Left lung (tissue), 10 donors: ENCODE results near the gene SORCS1. TPM values are rescaled to one million over a fixed set of nuclear protein-coding genes. Genes with fewer than 3 reads are reported as not detected.

Source experiments
- ATAC-seq: fragments of 200-7000 bp; cut with Tn5 transposase; one replicate; pipeline ENCODE4 v1.9.1; 2020; ENCODE audit warnings: moderate library complexity
- DNase-seq, 4 donors: peaks; one replicate each; pipeline ENCODE4 v3.0.0-alpha.2; 2013 to 2020
- H3K27ac ChIP-seq, 2 donors: fragments of 200-600 bp; sonication (generic) in 1 of 2; one replicate each; pipeline versions ENCODE4 v1.5.0 to v1.8.0; 2020 to 2021
- H3K27me3 ChIP-seq, 2 donors: fragments of 200-600 bp; sonication (generic) in 1 of 2; one replicate each; pipeline versions ENCODE4 v1.5.0 to v1.8.0; 2020 to 2021
- H3K36me3 ChIP-seq, 2 donors: fragments of 200-600 bp; sonication (generic) in 1 of 2; one replicate each; pipeline versions ENCODE4 v1.5.0 to v1.8.0; 2020 to 2021
- H3K4me1 ChIP-seq, 2 donors: fragments of 200-600 bp; one replicate each; pipeline ENCODE4 v1.8.0; 2021
- H3K4me3 ChIP-seq, 2 donors: fragments of 200-600 bp; sonication (generic) in 1 of 2; one replicate each; pipeline versions ENCODE4 v1.5.0 to v1.8.0; 2020 to 2021; ENCODE audit warnings: mild to moderate bottlenecking in 1 of 2
- H3K9me3 ChIP-seq, 2 donors: fragments of 200-600 bp; sonication (generic) in 1 of 2; one replicate each; pipeline versions ENCODE4 v1.5.0 to v1.8.0; 2020 to 2021
- CTCF ChIP-seq, 2 donors: fragments of 200-600 bp; sonication (generic) in 1 of 2; IDR thresholded peaks; one replicate each; pipeline versions ENCODE4 v1.5.0 to v1.8.0; 2021; ENCODE audit warnings: antibody characterized with exemption in 2 of 2
- intact Hi-C, 2 donors: fragments of 100-400 bp; cut with DNase I; formaldehyde crosslinking; loops; one replicate each; pipeline versions ENCODE4 v1.11.2 to v1.14.2; 2022
- polyA plus RNA-seq, 6 donors: library from polyadenylated mRNA; unstranded; fragments of 120-200 nt; gene quantifications; one replicate each; pipeline ENCODE4 v1.2.1, GENCODE V29; 2013; ENCODE audit not compliant: insufficient read length in 6 of 6
- total RNA-seq, 2 donors: library from RNA; stranded (reverse); fragmentation: NEBNext Ultra II Directional; extraction: Animal tissue kit (Norgen Biotek cat#: 25700); gene quantifications; one replicate each; pipeline ENCODE4 v1.2.1, GENCODE V29; 2021
- donor health status: DM: no; HTN: yes; CAD: no.
- donor health status: DM: no; HTN: no; CAD: no.

The SORCS1 gene
- total and polyA plus RNA-seq, 8 donors = 0.03 to 0.72 (median 0.21) TPM

- Histone ChIP-seq H3K9me3 (no peaks in the 10 kb centered on the region), H3K36me3 (no peaks in the 10 kb centered on the region), H3K4me3 (no peak overlapping the region), H3K27ac (no peak overlapping the region), H3K27me3 (no peaks in the 10 kb centered on the region), H3K4me1 (no peaks in the 10 kb centered on the region)
- intact Hi-C loops = no loop called here
- TF ChIP-seq CTCF (IDR thresholded peaks at IDR 0.05) = no peak
- ATAC-seq (no peak), DNase-seq (no peak)
Observed at GRCh38 chr10:107010531-107010930, 154.0 kb downstream of the SORCS1 start.

GRCh38 chr10:107004362-107004761, 160.1 kb downstream of the SORCS1 start:
- Histone ChIP-seq H3K36me3 (no peaks in the 10 kb centered on the region), H3K9me3 (no peaks in the 10 kb centered on the region), H3K4me1 (no peaks in the 10 kb centered on the region), H3K4me3 (no peak overlapping the region), H3K27me3 (no peaks in the 10 kb centered on the region), H3K27ac (no peak overlapping the region)
- ATAC-seq (no peak), DNase-seq (no peak)
- TF ChIP-seq CTCF (IDR thresholded peaks at IDR 0.05) = no peak
- intact Hi-C loops = no loop called here

DNA sequence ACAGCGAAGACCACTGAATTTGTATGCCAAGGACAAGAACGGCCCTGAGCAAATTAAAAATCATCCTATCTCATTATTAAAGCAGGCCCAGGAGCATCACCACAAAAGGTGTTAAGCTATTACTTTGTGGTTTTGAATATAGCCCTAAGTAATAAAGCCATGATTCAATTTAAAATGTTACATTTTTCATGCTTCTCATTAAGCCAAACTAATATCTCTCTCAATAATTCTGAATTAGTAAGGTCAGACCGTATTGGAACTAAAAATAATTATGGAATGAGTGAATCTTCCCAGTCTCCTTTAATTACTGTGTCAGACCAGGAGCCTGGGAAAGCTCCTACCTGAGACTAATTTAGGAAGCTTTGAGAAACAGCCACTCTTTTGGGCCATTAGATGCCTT, 162.4 kb downstream of the SORCS1 start:
- H3K27ac ChIP-seq = no peak overlapping the region
- TF ChIP-seq CTCF (IDR thresholded peaks at IDR 0.05) = no peak
- H3K27me3 ChIP-seq = no peaks in the 10 kb centered on the region
- no peaks in the 10 kb centered on the region for H3K9me3 ChIP-seq
- no peak for ATAC-seq
- H3K4me1 ChIP-seq = no peaks in the 10 kb centered on the region
- H3K36me3 ChIP-seq = no peaks in the 10 kb centered on the region
- intact Hi-C loops = no loop called here
- DNase-seq = no peak
- H3K4me3 ChIP-seq = no peak overlapping the region

DNA sequence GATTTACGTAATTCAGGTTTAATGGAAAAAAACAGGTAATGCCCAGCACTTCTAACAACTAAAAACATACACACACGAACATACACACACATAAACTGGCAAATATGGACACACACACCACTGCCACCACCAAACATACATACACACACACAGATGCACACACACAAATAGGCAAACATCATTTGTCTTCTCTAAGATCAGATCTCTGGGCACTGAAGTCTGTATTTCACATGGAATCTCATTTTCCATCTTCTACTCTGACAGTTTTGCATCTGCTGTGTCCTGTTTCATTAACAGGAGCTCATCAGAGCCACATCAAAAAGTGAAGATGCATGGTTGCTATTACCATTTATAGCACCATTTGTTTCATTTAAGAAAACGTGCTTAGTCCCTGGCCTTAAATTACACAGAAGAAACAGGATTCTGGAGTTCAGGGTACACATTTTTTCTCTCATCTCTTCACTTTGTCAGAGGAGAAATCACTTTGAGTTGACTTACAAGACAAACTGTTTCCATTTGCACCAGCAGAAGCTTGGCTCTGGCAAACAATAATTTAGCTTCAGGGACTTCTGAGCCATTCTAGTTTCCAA, 165.3 kb downstream of the SORCS1 start:
- no peak overlapping the region for H3K27ac ChIP-seq
- DNase-seq (no peak), ATAC-seq (no peak)
- no peak for TF ChIP-seq CTCF (IDR thresholded peaks at IDR 0.05)
- no peaks in the 10 kb centered on the region for H3K9me3 ChIP-seq
- H3K36me3 ChIP-seq = no peaks in the 10 kb centered on the region
- no peaks in the 10 kb centered on the region for H3K27me3 ChIP-seq
- intact Hi-C loops = no loop called here
- H3K4me1 ChIP-seq = no peaks in the 10 kb centered on the region
- no peak overlapping the region for H3K4me3 ChIP-seq

- H3K27me3 ChIP-seq = no peaks in the 10 kb centered on the region
- no peak overlapping the region for H3K27ac ChIP-seq
- intact Hi-C loops = no loop called here
- no peaks in the 10 kb centered on the region for H3K4me1 ChIP-seq
- no peak for TF ChIP-seq CTCF (IDR thresholded peaks at IDR 0.05)
- H3K36me3 ChIP-seq = no peaks in the 10 kb centered on the region
- DNase-seq (peak in 1 of 4 donors; percentile 62), ATAC-seq (peak; percentile 78)
- H3K4me3 ChIP-seq = no peak overlapping the region
- H3K9me3 ChIP-seq = no peaks in the 10 kb centered on the region
Observed at GRCh38 chr10:106997721-106998120, 166.8 kb downstream of the SORCS1 start.
